A549 (cell line): ENCODE results near the gene TGFBR3. TPM values are rescaled to one million over a fixed set of nuclear protein-coding genes. Genes with fewer than 3 reads are reported as not detected.

Source experiments
- ATAC-seq, 2 experiments: fragments of 200-7000 bp in 1 of 2; fragments of >200 bp in 1 of 2; cut with Nextera tagmentation in 1 of 2; cut with Tn5 transposase in 1 of 2; 3 replicates each; pipeline versions ENCODE4 v1.8.0 to v1.9.1; 2018 to 2020; ENCODE audit warnings: mild to moderate bottlenecking in 1 of 2, moderate library complexity in 1 of 2
- CTCF ChIA-PET: fragments of 300-600 bp; sonication (Branson Sonifier 250); formaldehyde crosslinking; extraction: SDS; loops from one replicate; lab custom pipeline; 2021; ENCODE audit warnings: antibody characterized with exemption, inconsistent platforms; lab: Yijun Ruan, JAX
- POLR2A ChIA-PET: fragments of 350-600 bp; formaldehyde crosslinking; extraction: SDS; loops from one replicate; lab custom pipeline; 2021; ENCODE audit warnings: antibody characterized with exemption, inconsistent platforms; lab: Yijun Ruan, JAX
- DNase-seq, 2 experiments: peaks; one replicate each; pipeline versions ENCODE4 v3.0.0 to v3.0.0-alpha.2; 2011 to 2016; ENCODE audit warnings: low read depth in 1 of 2, low spot score in 1 of 2
- FAIRE-seq: peaks from 2 replicates; lab custom pipeline; 2011; peaks lifted over from hg19 to GRCh38; lab: Jason Lieb, UNC
- H3K27ac ChIP-seq, 2 experiments: fragments of >200 bp; sonication (Bioruptor Twin); formaldehyde crosslinking; 3 replicates each; pipeline ENCODE4 v1.5.1; 2016 to 2017
- H3K4me1 ChIP-seq: fragments of >200 bp; sonication (Bioruptor Twin); formaldehyde crosslinking; 3 replicates; pipeline ENCODE4 v1.6.1; 2016
- H3K4me2 ChIP-seq: fragments of >200 bp; sonication (Bioruptor Twin); formaldehyde crosslinking; 3 replicates; pipeline ENCODE4 v1.6.1; 2016
- H3K4me3 ChIP-seq: fragments of >200 bp; sonication (Bioruptor Twin); formaldehyde crosslinking; 3 replicates; pipeline ENCODE4 v1.5.1; 2016
- H3K9me3 ChIP-seq: fragments of >200 bp; sonication (Bioruptor Twin); formaldehyde crosslinking; 3 replicates; pipeline ENCODE4 v1.6.1; 2016
- CBX2 ChIP-seq: fragments of 200-600 bp; sonication (generic); IDR thresholded peaks from 2 replicates; pipeline ENCODE4 v1.6.1; 2016; ENCODE audit warnings: low read depth, mild to moderate bottlenecking, borderline replicate concordance
- EP300 ChIP-seq, 2 experiments: fragments of >200 bp; sonication (Bioruptor Twin); formaldehyde crosslinking; IDR thresholded peaks; 2 replicates in 1 of 2; 3 replicates in 1 of 2; pipeline ENCODE4 v1.6.1; 2016 to 2017
- FOXS1 ChIP-seq: fragments of 250-450 bp; sonication (Bioruptor Pico); IDR thresholded peaks from 2 replicates; pipeline ENCODE4 v1.5.0; 2020; ENCODE audit warnings: mild to moderate bottlenecking, moderate library complexity
- HOXB13 ChIP-seq: fragments of 250-450 bp; sonication (Bioruptor Pico); IDR thresholded peaks from 2 replicates; pipeline ENCODE4 v1.5.0; 2020; ENCODE audit warnings: low read depth, mild to moderate bottlenecking, moderate library complexity
- JUN ChIP-seq, 2 experiments: fragments of >200 bp; sonication (Bioruptor Twin); formaldehyde crosslinking; IDR thresholded peaks; 2 replicates in 1 of 2; 3 replicates in 1 of 2; pipeline ENCODE4 v1.6.1; 2016 to 2017
- KDM5A ChIP-seq: fragments of 200-600 bp; sonication (generic); IDR thresholded peaks from 2 replicates; pipeline ENCODE4 v1.6.1; 2016; ENCODE audit warnings: antibody characterized with exemption, mild to moderate bottlenecking
- MAX ChIP-seq: IDR thresholded peaks from 2 replicates; pipeline ENCODE4 v1.6.1; 2012
- MAZ ChIP-seq: fragments of 150-350 bp; IDR thresholded peaks from 2 replicates; pipeline ENCODE4 v1.6.1; 2014; ENCODE audit warnings: antibody characterized with exemption, low read depth, low read length, borderline replicate concordance
- MYC ChIP-seq: IDR thresholded peaks from 2 replicates; pipeline ENCODE4 v1.6.1; 2012; ENCODE audit warnings: mild to moderate bottlenecking, inconsistent platforms, low read length, improper control_type of control experiment, borderline replicate concordance
- NFE2L2 ChIP-seq: fragments of 150-350 bp; conservative IDR thresholded peaks from 2 replicates; pipeline ENCODE4 v1.6.1; 2014; ENCODE audit warnings: low read length
- PHF8 ChIP-seq: fragments of 200-600 bp; sonication (generic); IDR thresholded peaks from 2 replicates; pipeline ENCODE4 v1.6.1; 2016; ENCODE audit warnings: low read depth, mild to moderate bottlenecking, antibody characterized with exemption, moderate library complexity, borderline replicate concordance
- POLR2AphosphoS2 ChIP-seq: conservative IDR thresholded peaks from 2 replicates; pipeline ENCODE4 v1.6.1; 2012; ENCODE audit warnings: low read length, improper control_type of control experiment, inconsistent platforms
- RCOR1 ChIP-seq: fragments of 150-350 bp; IDR thresholded peaks from 2 replicates; pipeline ENCODE4 v1.6.1; 2014; ENCODE audit warnings: antibody characterized with exemption, low read length, low read depth
- RFX5 ChIP-seq: fragments of 450-650 bp; IDR thresholded peaks from 2 replicates; pipeline ENCODE4 v1.7.1; 2014; ENCODE audit warnings: antibody characterized with exemption, mild to moderate bottlenecking, moderate library complexity
- RNF2 ChIP-seq: fragments of 200-600 bp; sonication (generic); IDR thresholded peaks from 2 replicates; pipeline ENCODE4 v1.6.1; 2016; ENCODE audit warnings: low read depth, mild to moderate bottlenecking, antibody characterized with exemption, moderate library complexity, borderline replicate concordance
- SREBF2 ChIP-seq: fragments of 450-650 bp; IDR thresholded peaks from 2 replicates; pipeline ENCODE4 v1.6.1; 2014; ENCODE audit warnings: mild to moderate bottlenecking, moderate library complexity
- TFCP2L1 ChIP-seq: fragments of 250-450 bp; sonication (Bioruptor Pico); IDR thresholded peaks from 2 replicates; pipeline ENCODE4 v1.5.0; 2021; ENCODE audit warnings: mild to moderate bottlenecking
- USF2 ChIP-seq: fragments of 450-650 bp; IDR thresholded peaks from 2 replicates; pipeline ENCODE4 v1.6.1; 2014; ENCODE audit warnings: antibody characterized with exemption
- ZFP36 ChIP-seq: fragments of 450-650 bp; IDR thresholded peaks from 2 replicates; pipeline ENCODE4 v1.6.1; 2014; ENCODE audit warnings: borderline replicate concordance; ENCODE audit not compliant: partially characterized antibody
- ZSCAN20 ChIP-seq: fragments of 250-450 bp; sonication (Bioruptor Pico); IDR thresholded peaks from 2 replicates; pipeline ENCODE4 v1.8.0; 2022; ENCODE audit warnings: mild to moderate bottlenecking, moderate library complexity
- WGBS: methylation state at CpG from one replicate; pipeline ENCODE4 v1.1.6; 2017; ENCODE audit errors: missing lambda C conversion rate; 5-methylcytosine and 5-hydroxymethylcytosine counted together
- polyA plus RNA-seq, 4 experiments: library from polyadenylated mRNA; depleted of rRNA in 3 of 4; stranded (reverse); fragments of >200 nt; fragmentation: RNase III in 1 of 4; extraction: RNeasy Plus Mini Kit Qiagen cat#74134 plus additional on column Dnase treatment in 1 of 4; gene quantifications; 2 replicates in 3 of 4; 3 replicates in 1 of 4; pipeline ENCODE4 v1.2.3, GENCODE V29; 2011 to 2017
- TF ChIP-seq, protein P1 (sequence below): IDR thresholded peaks from 2 replicates; pipeline ENCODE4 v1.6.1; 2012
- TF ChIP-seq, protein P2 (sequence below): fragments of 250-450 bp; sonication (Bioruptor Pico); IDR thresholded peaks from 2 replicates; pipeline ENCODE4 v1.5.0; 2021; ENCODE audit warnings: mild to moderate bottlenecking, moderate library complexity, borderline replicate concordance
- TF ChIP-seq, protein P3 (sequence below): fragments of >200 bp; sonication (Bioruptor Twin); formaldehyde crosslinking; IDR thresholded peaks from 3 replicates; pipeline ENCODE4 v1.5.1; 2016
- TF ChIP-seq, protein P4 (sequence below): fragments of 200-600 bp; sonication (generic); IDR thresholded peaks from 2 replicates; pipeline ENCODE4 v1.6.1; 2016; ENCODE audit warnings: antibody characterized with exemption, mild to moderate bottlenecking, moderate library complexity

TGFBR3 gene
- polyA plus RNA-seq, 2 of the 4 experiments (the other 2 are of a cell fraction), result 5.0 to 8.9 TPM

DNA sequence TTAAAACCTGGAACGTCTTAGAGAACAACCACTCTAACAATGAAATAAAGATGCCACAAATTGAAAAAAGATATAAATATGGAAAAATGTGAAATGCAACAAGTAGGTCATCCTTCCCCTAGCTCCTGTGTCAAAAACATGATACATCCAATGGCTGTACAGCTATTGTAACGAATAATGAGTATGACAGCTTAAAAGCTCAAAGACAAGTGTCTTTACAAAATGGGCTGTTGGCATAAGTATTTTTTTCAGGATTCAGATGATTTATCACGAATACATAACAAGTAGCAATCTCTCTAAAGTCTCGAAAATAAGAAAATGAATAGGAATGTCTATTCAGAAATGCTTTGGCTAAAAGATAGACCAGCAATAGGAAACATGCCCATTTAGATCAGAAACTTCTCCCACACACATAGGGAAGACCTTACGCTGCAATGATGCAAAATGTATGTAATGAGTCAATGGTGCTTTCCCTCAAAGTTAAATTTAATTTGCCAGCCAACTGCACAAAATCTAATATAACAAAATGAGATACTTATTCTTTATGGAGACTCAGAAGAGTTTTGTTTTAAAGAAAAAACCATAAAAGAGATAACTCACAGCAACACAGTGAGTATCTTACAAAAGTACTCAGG lies 8.3 kb downstream of the TGFBR3 start:
- no peak for ATAC-seq
- ChIA-PET POLR2A (no interaction called here), CTCF (no interaction called here)
- H3K4me2 ChIP-seq, result peak overlapping the region; percentile 44
- TF ChIP-seq RFX5, result no peak
- TF ChIP-seq SREBF2, result no peak
- TF ChIP-seq, protein P1, sequence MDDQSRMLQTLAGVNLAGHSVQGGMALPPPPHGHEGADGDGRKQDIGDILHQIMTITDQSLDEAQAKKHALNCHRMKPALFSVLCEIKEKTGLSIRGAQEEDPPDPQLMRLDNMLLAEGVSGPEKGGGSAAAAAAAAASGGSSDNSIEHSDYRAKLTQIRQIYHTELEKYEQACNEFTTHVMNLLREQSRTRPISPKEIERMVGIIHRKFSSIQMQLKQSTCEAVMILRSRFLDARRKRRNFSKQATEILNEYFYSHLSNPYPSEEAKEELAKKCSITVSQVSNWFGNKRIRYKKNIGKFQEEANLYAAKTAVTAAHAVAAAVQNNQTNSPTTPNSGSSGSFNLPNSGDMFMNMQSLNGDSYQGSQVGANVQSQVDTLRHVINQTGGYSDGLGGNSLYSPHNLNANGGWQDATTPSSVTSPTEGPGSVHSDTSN, result no peak
- TF ChIP-seq RCOR1, result no peak
- no peak for TF ChIP-seq USF2
- TF ChIP-seq ZFP36, result no peak
- TF ChIP-seq POLR2AphosphoS2, result no peak
- TF ChIP-seq CBX2, result no peak
- TF ChIP-seq, protein P2, sequence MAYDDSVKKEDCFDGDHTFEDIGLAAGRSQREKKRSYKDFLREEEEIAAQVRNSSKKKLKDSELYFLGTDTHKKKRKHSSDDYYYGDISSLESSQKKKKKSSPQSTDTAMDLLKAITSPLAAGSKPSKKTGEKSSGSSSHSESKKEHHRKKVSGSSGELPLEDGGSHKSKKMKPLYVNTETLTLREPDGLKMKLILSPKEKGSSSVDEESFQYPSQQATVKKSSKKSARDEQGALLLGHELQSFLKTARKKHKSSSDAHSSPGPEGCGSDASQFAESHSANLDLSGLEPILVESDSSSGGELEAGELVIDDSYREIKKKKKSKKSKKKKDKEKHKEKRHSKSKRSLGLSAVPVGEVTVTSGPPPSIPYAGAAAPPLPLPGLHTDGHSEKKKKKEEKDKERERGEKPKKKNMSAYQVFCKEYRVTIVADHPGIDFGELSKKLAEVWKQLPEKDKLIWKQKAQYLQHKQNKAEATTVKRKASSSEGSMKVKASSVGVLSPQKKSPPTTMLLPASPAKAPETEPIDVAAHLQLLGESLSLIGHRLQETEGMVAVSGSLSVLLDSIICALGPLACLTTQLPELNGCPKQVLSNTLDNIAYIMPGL (CRISPR knock-in tag), result no peak
- TF ChIP-seq NFE2L2, result no peak
- TF ChIP-seq, protein P3, sequence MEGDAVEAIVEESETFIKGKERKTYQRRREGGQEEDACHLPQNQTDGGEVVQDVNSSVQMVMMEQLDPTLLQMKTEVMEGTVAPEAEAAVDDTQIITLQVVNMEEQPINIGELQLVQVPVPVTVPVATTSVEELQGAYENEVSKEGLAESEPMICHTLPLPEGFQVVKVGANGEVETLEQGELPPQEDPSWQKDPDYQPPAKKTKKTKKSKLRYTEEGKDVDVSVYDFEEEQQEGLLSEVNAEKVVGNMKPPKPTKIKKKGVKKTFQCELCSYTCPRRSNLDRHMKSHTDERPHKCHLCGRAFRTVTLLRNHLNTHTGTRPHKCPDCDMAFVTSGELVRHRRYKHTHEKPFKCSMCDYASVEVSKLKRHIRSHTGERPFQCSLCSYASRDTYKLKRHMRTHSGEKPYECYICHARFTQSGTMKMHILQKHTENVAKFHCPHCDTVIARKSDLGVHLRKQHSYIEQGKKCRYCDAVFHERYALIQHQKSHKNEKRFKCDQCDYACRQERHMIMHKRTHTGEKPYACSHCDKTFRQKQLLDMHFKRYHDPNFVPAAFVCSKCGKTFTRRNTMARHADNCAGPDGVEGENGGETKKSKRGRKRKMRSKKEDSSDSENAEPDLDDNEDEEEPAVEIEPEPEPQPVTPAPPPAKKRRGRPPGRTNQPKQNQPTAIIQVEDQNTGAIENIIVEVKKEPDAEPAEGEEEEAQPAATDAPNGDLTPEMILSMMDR, result no peak
- TF ChIP-seq, protein P4, sequence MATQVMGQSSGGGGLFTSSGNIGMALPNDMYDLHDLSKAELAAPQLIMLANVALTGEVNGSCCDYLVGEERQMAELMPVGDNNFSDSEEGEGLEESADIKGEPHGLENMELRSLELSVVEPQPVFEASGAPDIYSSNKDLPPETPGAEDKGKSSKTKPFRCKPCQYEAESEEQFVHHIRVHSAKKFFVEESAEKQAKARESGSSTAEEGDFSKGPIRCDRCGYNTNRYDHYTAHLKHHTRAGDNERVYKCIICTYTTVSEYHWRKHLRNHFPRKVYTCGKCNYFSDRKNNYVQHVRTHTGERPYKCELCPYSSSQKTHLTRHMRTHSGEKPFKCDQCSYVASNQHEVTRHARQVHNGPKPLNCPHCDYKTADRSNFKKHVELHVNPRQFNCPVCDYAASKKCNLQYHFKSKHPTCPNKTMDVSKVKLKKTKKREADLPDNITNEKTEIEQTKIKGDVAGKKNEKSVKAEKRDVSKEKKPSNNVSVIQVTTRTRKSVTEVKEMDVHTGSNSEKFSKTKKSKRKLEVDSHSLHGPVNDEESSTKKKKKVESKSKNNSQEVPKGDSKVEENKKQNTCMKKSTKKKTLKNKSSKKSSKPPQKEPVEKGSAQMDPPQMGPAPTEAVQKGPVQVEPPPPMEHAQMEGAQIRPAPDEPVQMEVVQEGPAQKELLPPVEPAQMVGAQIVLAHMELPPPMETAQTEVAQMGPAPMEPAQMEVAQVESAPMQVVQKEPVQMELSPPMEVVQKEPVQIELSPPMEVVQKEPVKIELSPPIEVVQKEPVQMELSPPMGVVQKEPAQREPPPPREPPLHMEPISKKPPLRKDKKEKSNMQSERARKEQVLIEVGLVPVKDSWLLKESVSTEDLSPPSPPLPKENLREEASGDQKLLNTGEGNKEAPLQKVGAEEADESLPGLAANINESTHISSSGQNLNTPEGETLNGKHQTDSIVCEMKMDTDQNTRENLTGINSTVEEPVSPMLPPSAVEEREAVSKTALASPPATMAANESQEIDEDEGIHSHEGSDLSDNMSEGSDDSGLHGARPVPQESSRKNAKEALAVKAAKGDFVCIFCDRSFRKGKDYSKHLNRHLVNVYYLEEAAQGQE, result no peak
- TF ChIP-seq, all 56 proteins: peak for 0
- H3K4me3 ChIP-seq, result no peak overlapping the region
- no peak for DNase-seq
- WGBS, result 73% methylated on average over 5 of the region's 5 CpGs
- no peak for FAIRE-seq
- peaks cover 35% of the 10 kb centered on the region for H3K4me1 ChIP-seq
- no peak overlapping the region for H3K27ac ChIP-seq
- H3K9me3 ChIP-seq, result no peaks in the 10 kb centered on the region

- no peak for TF ChIP-seq HOXB13 (CRISPR knock-in tag)
- no peak for TF ChIP-seq KDM5A
- no peak for TF ChIP-seq MYC
- no peak for TF ChIP-seq NFE2L2
- TF ChIP-seq EP300 (IDR thresholded peaks at IDR 0.05), result no peak
- TF ChIP-seq RNF2, result no peak
- TF ChIP-seq PHF8, result no peak
- TF ChIP-seq MAZ, result no peak
- TF ChIP-seq FOXS1 (CRISPR knock-in tag), result no peak
- TF ChIP-seq TFCP2L1, result no peak
- TF ChIP-seq JUN (IDR thresholded peaks at IDR 0.05), result no peak
- TF ChIP-seq ZSCAN20 (CRISPR knock-in tag), result no peak
- no peak for TF ChIP-seq POLR2AphosphoS2
- no peak for TF ChIP-seq MAX
- H3K27ac ChIP-seq, result 0 out of 6 replicates have a peak overlapping the region, but pooled peaks of 1 of the 2 experiments have one; percentile 10
- H3K4me2 ChIP-seq, result peak overlapping the region; percentile 44; the same call in 1 of the 3 replicates
- H3K4me3 ChIP-seq, result no peak overlapping the region
- H3K9me3 ChIP-seq, result no peaks in the 10 kb centered on the region
- POLR2A ChIA-PET, result no interaction called here
- peaks cover 42% of the 10 kb centered on the region for H3K4me1 ChIP-seq
- DNase-seq (no peak), FAIRE-seq (no peak), ATAC-seq (no peak)
- 75% methylated on average over 2 of the region's 2 CpGs for WGBS
- CTCF ChIA-PET, result interaction anchor here (0.7 kb wide), 1 partner anchor 31 kb away, joined by 3 read pairs; no protein-coding TSS in a partner anchor
These were observed 9.0 kb downstream of the TGFBR3 start for GRCh38 chr1:91876781-91877573.
